Ovary (tissue), 3 donors: ENCODE data around the gene KRTAP5-10.

Experiments
- CTCF ChIP-seq, 3 donors: fragments of 450-650 bp in 2 of 3; fragments of 200-600 bp in 1 of 3; IDR thresholded peaks; one replicate each; pipeline versions ENCODE4 v1.5.1 to v1.8.0; 2016 to 2022; ENCODE audit warnings: antibody characterized with exemption in 3 of 3, mild to moderate bottlenecking in 1 of 3
- EP300 ChIP-seq: sonication (generic); formaldehyde crosslinking; IDR thresholded peaks from one replicate; pipeline ENCODE4 v1.6.1; 2017; ENCODE audit warnings: antibody characterized with exemption
- POLR2A ChIP-seq: fragments of 450-650 bp; IDR thresholded peaks from one replicate; pipeline ENCODE4 v1.6.1; 2017; ENCODE audit warnings: antibody characterized with exemption, mild to moderate bottlenecking, moderate library complexity
- donor health status: DM: no; HTN: no; CAD: no.

GRCh38 chr11:71551711-71552110 lies 13.7 kb upstream of the KRTAP5-10 start:
- TF ChIP-seq CTCF (IDR thresholded peaks at IDR 0.05) (no peak), POLR2A (no peak), EP300 (no peak)
